Hippocampal formation (tissue), 2 donors: ENCODE data around the gene OSGIN1.

Source experiments
- DNase-seq, 2 donors: peaks; one replicate each; lab custom pipeline; 2025; lab: John Stamatoyannopoulos, UW

The OSGIN1 gene, protein sequence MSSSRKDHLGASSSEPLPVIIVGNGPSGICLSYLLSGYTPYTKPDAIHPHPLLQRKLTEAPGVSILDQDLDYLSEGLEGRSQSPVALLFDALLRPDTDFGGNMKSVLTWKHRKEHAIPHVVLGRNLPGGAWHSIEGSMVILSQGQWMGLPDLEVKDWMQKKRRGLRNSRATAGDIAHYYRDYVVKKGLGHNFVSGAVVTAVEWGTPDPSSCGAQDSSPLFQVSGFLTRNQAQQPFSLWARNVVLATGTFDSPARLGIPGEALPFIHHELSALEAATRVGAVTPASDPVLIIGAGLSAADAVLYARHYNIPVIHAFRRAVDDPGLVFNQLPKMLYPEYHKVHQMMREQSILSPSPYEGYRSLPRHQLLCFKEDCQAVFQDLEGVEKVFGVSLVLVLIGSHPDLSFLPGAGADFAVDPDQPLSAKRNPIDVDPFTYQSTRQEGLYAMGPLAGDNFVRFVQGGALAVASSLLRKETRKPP

DNA sequence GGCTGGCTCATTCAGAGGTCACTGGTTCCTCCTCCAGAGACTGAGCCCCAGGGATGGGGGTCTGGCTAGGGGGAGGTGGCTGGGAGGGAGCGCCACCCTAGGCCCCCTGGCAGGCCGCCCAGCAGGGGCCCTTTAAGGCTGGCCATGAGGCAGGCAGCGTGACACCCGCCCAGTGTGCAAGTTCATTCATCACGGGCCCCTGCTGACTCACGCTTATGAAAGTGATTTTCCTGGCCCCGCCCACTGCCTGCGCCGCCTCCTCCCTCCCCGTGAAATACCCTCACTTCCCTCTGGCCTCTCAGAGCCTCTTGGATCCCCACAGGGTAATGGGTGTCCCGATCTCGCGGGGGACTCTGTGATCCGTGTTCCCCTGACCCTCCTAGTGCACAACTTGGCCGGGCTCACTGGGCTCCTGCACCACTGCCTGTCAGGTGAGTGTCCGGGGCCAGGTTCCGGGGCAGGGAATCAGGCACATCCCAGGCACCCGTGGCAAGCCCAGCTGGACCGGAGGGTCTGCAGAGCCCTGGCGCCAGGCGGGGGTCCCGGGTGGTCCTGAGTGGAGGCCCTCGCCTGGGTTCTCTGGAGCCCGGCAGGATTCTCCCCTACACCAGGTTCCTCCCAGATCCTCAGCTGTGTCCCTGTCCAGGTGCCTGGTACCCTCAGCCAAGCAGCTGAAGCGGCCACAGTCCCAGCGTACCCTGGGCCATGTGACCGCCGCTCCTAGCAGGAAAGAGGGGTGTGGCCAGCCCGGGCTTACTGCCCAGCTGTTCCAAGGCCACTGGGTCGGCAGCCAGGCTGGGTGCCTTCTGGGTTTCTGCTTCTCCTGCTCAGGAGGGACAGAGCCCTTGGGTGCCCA is at the start of gene OSGIN1:
Gene OSGIN1, plus strand, starts transcription at position 301 of the 856 bp plus-strand sequence. CDS start 4,432 bp downstream, outside the sequence.
- peak; percentile 76 to 80 for DNase-seq

DNA sequence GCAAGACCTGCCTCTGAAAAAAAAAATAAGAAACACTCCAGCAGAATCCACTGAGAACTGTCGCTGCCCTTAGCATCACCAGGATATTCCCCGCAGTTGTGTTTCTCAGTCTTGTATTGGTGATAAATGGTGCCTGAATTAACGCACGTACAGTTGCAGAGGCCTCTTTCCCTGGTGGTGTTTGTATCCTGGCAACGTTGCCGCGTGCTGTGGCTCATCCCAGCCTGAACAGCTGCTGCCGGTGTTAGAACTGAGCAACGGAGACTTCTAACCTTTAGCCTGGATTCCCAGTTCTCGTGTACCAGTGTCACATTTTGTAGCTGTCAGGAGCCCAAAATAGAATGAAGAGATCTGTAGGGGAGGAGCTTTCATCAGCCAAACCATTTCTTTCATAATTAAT is 49.3 kb upstream of the OSGIN1 start:
- DNase-seq: no peak

- DNase-seq: no peak
Observed at GRCh38 chr16:83906683-83907082, 46.4 kb upstream of the OSGIN1 start.

- DNase-seq: no peak
Observed at GRCh38 chr16:83907111-83907510, 45.9 kb upstream of the OSGIN1 start.

GRCh38 chr16:83907631-83908250 is 45.3 kb upstream of the OSGIN1 start:
- no peak for DNase-seq

DNA sequence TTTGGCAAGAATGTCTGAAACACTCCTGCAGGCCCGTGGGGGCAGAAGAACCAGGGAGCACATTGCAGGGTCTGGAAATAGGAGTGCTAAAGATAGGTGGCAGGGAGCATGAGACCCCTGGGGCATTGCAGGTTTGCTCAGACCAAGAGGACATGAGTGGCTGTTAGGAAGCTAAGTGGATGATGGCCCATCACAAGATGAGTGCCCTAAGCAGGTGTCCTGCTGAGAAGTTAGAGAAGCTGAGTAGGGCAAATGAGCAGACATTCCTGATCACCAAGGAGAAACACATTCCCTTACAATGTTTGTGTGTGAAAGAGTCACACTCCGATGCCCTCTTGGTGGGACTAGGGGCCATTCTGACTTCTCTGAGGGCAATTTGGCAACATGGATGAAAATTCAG is 44.2 kb upstream of the OSGIN1 start:
- no peak for DNase-seq

- DNase-seq: no peak
Observed at GRCh38 chr16:83911290-83911689, 41.8 kb upstream of the OSGIN1 start.

DNA sequence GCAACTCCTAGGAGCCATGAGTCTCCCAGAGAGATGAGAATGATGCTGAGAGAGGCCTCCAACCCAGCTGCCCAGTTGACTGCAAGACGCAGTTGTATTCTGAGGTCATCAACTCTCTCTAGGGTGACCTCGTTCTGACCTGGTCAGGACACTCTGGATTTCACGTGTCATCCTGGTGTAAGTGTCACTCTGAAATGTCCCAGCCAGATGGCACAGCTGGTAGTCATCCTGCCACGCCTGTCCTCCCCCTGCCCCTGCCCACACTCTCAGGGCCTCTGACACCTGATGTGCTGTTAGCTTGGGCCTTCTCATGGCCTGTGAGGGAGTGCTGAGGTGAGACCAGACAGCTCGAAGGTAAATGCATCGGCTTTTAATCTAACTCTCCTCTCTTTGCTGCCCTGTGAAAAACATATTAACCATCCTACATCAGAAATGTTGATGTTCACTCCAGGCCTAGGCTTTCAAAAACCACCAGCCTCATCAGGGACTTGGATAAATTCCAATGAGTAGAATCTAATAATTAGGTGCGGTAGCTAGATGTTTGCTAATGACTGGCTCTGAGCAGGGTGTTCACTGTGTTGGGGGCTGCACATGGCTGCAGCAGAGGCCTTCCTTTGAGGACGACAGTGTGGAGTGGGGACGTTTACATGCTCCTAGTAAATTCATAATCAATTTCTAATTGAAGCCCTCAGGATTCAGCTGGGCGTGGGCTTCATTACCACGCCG is 40.4 kb upstream of the OSGIN1 start:
- no peak for DNase-seq

DNA sequence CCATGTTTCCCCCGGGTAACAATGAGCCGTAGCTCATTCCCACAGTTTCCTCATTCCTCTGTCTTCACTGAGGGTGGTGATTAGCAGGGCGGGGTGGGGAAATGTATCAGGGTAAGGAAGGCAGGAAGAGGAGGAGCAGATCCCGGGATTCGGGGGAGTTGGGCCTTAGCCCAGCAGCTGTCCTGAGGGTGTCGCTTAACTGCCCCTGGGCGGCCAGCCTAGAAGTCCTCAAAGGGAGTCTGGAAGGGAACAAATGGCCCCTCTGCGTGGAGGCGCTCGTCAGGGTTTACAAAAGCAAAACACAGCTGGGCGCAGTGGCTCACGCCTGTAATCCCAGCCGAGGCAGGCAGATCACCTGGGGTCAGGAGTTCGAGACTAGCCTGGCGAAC is 39.8 kb upstream of the OSGIN1 start:
- DNase-seq: no peak

DNA sequence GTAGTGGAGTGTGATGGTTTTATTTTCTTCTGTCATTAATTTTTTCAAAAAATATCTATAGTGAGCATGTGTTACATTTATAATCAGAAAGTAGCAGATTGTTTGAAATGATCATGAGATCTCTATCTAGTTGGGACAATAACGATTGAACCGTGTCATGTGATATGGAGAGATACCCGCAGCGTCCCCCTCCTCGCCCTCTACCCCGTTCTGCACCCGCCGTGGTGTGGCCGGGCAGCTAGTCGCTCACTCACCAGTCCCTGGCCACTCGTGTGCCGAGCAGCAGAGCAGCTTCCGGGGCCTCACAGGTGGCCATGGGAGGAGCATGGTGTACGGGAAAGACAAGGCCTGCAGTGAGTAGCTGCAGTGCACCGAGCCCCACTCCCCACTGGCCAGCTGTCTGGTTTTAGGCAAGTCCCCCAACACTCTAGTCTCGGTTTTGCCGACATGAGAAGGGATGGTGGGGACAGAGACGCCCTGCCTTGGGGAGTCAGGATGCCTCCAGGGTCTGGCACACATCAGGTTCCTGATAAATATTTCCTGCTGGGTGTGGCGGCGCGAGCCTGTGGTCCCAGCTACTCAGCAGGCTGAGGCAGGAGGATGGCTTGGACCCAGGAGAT is 38.8 kb upstream of the OSGIN1 start:
- no peak for DNase-seq

GRCh38 chr16:83915081-83915480 is 38.0 kb upstream of the OSGIN1 start:
- DNase-seq: no peak

DNA sequence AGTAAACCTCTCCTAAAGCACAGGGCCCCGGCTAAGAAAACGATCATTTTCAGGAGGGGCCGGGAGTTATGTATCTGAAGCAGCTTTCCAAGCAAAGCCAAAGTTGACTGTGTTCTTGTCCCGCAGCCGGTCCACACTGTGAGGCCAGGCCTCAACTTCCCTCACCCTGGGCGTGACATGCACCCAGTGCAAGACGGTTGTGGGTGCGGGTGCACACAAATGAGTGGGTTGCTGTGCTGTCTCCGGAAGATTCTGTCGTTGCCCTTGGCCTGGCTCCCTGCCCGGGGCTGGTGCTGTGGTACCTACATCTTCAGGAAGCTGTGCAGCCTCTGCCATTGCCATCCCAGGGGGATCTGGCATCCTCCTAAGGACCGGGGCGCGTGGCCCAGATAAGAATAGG is 37.5 kb upstream of the OSGIN1 start:
- no peak for DNase-seq

DNA sequence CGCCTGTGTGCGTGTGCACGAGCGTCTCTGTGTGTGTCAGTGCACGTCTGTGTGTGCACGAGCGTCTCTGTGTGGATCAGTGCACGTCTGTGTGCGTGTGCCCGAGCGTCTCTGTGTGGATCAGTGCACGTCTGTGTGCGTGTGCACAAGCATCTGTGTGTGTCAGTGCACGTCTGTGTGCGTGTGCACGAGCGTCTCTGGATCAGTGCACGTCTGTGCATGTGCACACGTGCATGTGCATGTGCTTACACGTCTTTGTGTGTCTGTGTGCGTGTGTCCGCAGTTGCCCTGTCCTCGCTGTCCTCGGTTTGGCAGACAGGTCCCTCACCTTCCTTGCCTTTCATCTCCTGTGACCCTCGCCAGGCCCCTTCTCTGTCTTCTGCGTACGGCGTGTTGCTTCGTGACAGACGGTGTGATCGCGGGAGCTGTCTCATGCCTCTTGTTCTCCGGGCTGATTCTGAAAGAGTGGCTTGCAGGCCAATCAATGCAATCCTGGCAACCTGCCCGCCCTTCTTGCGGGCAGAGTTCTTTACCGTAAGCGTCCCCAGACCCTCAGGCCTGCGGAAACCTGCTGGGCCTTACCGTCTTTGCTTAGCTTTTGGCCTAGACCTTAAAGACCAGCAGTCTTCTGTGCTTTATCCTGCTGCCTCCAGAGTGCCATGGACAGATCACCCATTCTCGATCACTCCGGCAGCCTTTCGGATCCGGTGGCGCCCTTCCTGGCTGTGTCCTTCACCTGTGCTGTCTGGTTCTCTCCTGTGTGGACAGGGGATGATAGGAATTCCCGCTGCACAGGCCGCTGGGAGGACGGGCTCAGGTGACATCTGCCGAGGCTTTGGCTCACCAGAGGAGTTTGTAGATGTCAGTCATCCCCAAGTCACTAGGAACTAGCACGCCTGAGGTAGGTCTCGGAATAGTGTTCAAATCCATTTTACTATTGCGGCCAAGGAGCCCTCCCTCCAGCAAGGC is 35.6 kb upstream of the OSGIN1 start:
- DNase-seq: no peak

DNA sequence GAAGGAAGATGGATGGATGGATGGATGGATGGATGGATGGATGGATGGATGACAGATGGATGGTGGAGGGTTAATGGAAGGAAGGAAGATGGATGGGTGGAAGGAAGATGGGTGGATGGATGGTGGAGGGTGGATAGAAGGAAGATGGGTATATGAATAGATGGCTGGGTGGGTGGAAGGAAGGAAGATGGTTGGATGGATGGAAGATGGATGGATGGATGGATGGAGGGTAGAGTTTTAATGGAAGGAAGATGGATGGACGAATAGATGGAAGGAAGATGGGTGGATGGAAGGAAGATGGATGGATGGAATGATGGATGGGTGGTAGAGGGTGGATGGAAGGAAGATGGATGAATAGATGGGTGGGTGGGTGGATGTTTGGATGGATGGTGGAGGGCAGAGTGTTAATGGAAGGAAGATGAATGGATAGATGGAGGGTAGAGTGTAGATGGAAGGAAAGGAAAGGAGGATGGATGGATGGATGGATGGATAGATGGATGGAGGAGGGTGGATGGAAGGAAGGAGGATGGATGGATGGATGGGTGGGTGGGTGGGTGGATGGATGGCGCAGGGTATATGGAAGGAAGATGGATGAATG is 32.0 kb upstream of the OSGIN1 start:
- DNase-seq: no peak

GRCh38 chr16:83923581-83924365 is 29.3 kb upstream of the OSGIN1 start:
- no peak for DNase-seq

- DNase-seq: no peak
Observed at GRCh38 chr16:83924686-83925085, 28.4 kb upstream of the OSGIN1 start.

- DNase-seq: no peak
Observed at GRCh38 chr16:83925095-83925905, 27.7 kb upstream of the OSGIN1 start.
